Inflammatory macrophage treated with lipopolysaccharide for 1 hour (primary cell): ENCODE data around the gene ABR.
A peak's percentile ranks its signal among the peaks of the same experiment; 100 is the strongest.

Experiments used
- DNase-seq, 2 donors: peaks; one replicate each; pipeline ENCODE4 v3.0.0-alpha.2; 2020 to 2022

The ABR gene

DNA sequence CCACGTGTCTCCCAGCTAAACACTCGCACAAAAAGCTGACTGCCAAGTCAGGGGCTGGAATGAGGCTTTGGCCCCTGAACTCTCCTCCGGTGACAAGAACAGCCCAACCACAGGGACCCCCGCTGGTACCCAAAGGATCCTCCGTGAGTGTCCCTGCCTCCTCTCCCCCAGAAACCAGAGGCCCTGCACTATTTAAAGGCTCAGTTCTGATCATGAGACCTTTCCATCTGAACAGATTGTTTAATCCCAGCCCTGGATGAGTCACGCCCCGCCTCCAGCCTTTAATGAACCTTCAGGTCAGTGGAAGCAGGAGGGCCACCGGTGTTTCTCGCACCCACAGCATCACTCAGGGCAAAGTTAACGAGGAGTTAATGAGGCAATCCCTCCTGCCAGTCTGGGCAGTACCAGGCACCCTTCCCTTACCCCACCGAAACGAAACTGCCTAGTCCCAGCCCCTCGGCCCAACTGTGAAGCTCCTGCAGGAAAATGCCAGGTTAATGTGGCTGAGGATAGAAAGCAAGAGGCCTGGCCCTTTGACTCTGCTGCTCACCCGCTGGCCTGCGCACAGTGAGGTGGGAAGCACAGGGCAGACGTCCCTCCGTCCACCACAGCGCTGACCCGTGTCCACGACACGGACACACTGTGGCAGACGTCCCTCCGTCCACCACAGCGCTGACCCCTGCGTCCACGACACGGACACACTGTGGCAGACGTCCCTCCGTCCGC is 150.4 kb downstream of the ABR start:
- DNase-seq: peak; percentile 16 to 43

DNA sequence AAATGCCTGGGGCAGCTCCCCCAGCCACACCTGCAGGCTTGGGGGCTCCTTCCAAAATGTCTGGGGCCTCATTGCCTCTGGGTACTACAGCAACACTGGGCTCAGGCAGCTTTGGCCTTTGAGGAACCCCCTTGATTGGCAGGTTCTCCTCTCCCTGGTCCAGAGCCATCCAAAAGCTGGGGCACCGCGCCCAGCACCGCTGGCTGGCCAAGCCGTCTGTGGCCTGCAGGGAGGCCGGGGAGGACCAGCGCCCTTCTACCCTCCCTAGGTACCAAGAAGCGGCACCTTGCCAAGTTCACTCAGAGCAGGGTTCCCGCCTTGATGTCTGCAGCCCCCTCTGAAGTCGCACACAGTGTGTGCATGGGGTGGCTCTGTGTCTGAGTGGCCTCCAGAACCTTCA is 152.7 kb downstream of the ABR start:
- DNase-seq: no peak

DNA sequence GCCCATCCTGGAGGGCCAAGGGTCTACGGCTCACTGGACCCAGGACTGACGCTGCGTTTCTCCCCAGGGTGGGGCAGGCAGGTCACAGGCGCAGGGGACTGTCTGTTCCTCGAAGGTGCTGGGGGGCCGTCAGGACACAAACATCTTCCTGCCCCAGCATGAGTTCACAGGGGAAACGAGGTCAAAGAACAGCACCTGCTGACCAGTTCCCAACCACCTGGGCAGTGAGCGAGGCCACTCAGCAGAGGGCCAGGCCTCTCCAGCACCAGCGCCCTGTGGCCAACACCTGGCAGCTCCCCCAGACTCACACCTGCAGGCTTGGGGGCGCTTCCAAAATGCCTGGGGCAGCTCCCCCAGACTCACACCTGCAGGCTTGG is 153.2 kb downstream of the ABR start:
- no peak for DNase-seq

DNA sequence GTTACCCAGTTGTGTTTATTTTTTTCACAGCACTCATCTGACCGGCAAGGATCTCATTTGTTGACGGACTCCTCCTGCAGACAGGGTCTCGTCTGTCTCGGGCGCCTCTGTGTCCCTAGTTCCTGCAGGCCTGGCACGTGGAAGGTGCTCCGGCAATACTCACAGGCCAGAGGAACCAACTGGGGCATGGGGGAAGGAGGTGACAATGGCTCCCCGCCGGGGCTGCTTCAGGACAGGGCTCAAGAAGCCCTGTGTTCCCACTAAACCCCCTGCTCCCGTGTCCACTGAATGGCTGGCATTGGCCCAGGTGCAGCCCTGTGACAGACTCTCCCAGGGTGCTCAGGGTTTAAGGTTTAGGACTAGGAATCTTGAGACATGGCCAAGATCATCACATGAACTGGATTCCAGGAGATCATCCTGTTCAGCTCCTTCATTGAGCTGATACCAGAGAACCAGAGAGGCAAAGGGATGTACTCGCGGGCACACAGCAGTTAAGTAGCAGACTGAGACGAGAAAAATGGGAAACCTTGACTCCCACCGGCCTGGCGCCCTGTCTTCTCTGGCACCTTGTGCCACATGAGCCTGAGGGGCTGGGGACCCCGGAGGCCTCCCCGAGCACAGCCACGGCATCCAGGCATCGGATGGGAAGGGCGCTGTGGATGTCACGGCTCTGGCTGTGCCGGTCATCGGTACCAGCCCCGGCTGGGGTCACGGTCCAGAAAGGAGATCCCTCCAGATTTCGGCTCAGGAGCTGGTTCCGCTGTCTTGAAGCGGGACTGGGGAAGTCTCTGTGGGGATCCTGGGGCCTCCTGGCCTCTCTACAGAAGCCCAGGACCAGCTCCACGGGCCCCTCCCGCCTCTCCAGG is 153.8 kb downstream of the ABR start:
- DNase-seq: no peak

DNA sequence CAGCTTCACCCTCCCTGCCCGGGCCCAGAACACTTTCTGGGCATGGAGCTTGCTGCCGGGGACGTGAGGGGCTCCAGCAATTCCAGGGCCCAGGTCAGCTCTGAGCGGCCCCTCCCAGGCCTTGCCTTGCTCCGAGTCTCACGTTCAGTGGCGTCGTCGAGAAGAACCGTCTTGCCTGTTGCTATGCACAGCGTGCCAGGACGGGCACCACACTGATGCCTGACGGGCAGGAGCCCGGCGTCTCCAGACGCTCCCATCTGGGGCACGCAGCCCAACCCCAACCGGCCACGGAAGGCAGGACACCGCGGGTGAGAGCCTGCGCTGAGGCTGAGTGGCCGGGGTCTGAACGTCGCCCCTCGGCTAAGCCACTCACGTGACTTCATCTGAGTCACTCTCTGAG is 155.7 kb downstream of the ABR start:
- no peak for DNase-seq

DNA sequence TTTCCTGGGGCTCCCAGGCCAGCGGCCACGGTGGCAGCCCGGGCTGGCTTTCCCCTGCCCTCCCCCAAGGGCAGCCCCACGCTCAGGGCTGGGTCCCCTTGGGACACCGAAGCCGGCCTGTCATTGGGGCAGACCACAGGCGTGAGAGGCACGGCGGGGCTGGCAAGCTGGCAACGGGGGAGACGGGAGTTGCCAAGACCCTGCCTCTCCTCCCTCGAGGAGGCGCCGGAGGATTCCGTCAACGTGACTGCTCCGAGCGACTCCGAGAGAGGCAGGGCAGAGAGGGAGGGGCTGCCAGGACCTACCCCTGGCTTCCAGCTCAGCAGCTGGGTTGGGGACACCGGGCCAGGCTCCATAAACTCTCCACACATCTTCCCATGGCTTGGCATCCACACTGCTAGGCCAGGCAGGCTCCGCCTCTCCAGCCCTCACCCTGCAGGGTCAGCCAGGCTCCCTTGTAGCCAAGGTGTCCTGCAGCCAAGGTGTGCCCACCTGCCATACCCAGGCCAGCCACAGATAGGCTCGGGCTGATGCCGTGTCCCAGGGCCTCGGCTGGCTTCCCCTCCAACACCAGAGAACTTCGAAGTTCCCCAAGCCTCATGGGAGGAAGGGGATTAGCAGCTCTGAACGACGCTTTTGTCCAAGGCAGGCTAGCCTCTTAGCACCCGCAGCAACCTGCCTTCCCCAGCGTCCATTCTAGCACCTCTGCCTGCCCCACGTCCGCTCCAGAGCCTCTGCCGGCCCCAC is 157.3 kb downstream of the ABR start:
- DNase-seq: no peak

DNA sequence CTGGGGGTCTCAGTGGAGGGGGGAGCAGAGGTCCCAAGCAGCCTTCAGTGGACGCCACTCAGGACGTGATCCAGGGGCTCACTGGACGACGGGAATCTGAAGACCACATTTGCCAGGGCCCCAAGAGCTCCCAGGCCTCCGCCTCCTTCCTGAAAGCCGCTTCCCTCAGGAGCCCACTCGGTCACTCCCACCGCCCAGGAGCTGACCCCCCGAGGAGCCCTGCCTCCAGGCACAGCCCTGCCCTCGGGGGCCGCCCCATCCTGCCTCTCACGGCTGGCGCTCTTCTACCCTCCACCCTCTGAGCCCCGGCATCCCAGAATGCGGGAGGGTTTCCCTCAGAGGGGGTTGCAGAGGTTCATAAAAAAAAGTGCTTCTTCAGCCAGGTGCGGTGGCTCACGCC is 158.6 kb downstream of the ABR start:
- no peak for DNase-seq

DNA sequence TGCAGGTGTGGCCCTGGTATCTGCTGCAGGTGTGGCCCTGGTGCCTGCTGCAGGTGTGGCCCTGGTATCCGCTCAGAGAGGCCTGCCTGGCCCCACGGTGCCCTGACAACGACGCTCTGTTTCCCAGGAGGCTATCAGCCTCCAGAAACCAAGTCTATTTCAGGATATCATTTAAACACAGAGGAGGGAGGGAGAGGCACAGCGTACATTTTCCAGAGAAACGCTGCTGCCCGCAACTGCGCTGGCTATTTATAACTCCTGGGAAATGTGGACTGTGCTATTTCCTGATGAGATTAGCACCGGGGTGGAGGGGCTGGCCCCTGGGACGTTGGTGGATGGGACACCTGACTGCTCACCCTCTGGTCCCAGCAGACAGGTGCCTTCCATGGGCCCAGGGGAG is 160.3 kb downstream of the ABR start:
- DNase-seq: no peak

DNA sequence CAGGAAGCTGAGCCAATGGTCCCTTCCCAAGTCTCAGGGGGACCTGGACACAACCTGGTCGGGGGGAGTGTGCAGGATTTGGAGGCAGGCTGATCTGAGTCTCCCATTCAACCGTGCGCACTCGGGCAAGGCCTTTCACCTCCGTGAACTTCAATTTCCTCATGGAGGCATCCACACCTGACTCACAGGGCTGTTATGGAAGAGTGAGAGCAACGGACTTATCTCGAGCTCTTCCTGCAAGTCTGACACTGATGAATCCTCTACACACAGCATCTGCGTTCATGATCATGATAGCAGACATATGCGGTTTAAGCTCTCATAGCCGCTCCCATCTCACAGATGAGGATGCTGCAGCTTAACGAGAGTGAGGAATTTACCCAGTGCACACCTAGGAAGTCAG is 161.2 kb downstream of the ABR start:
- no peak for DNase-seq

DNA sequence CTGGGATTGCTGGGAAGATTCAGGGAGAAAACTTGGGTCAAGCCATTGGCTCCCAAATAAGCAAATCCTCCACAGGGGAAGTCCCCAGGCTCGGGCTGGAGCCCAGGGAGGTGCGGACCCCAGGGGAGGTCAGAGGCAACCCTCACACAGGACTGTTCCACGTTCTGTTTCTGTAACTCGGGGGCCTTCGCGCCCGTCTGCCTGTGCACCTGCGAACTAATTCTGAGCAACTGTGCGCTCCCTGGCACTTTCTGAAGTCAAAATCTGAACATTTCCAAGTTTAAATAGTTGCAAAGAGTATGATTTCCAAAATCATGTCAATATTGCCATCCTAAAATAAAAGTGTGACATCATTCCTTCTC is 166.1 kb downstream of the ABR start:
- no peak for DNase-seq

DNA sequence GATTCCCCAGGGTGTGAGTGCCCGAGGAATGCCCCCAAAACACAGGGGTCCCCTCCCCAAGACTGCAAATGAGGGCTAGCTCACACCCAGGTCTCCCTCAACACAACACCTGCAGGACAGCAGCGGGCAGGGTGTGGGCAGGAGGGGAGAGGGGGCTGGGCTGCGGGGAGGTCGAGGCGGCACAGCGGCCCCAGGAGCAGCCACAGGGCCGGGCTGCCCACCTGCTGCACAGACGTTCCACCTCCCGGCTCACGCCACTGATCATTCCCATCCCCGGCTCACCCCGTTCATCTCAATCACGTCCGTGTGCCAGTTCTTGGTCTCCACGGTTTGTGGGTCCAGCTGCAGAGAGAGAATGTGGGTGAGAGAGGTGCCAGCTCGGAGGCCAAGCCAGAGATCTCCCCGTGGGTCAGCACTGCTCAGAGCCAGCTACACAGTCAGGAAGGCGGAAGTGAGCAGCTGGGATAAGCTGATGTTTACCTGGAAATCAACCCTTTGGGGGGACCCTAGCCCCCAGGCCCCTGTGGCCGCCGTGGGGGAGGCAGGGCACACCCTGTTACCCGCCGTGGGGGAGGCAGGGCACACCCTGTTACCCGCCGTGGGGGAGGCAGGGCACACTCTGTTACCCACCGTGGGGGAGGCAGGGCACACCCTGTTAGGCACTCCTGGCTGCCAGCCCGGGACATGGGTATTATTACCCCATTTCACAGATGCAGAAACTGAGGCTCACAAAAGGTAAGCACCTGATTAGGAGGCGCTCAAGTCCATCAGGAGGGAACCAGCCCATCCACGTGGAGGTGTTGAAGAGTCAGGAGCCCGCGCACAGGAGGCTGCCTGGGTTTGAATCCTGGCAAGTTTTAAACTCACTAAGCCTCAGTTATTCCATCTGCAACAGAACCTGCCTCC is 166.7 kb downstream of the ABR start:
- DNase-seq: no peak

DNA sequence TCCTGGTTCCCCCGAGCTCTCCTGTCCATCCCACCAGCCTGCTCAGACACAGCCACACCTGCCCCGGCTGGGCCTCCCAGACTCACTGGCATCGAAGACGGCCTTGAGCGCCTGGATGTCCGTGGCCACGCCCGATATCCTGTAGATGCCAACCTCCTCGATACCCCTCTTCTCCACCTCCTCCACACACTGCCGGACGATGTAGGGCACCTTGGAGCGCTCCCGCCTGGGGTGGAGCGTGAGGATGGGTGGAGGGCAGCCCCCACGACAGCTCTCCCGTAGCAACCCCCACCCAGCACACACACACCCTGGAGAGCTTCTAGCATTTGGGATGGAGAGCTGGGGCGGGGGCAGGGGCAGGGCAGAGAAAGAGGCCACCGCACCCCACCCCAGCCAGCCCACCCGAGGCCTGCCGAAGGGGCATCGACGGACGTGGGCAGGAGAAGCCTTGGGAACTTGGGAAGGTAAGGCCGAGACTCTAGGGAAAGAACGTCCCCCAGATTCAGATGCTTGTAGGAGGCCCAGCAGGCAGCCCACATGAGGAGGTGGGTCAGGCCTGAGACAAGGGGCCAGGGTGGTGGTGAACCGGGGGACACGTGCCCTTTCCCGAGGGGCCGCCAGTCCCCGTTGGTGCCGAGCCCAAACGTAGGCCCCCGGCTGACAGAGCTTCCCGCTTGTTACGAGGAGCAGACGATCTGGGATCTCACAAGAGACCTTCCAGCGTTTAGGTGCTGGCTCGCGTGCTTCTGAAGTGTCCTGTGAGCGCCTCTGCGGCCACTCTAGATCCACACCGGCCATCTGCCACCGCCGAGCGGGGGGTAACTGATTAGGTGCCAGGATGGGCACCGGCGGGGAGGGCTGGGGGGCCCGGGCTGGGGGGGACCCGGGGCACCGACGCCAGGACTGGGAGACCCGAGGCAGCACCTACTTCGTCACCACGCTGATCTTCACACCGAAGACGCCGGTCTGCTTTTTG is 167.7 kb downstream of the ABR start:
- DNase-seq: no peak

DNA sequence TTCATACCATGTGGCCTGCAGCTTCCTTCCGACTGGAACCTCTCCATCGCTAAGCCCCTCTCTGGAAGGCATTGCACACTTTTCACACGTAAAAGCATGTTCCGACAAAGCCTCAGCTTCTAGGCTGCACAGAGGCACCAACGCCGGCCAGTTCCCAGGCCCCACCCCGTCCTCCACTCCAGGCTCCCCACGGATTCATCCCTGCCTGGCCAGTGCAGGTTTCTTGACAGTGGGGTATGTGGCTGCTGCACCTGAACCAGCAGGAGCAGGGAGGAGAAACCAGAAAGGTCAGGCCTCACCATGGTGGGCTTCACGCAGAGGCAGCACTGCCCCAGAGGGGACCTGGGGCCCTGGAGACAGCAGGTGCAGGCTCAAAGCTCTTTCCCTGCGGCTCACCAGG is 168.6 kb downstream of the ABR start:
- DNase-seq: no peak

DNA sequence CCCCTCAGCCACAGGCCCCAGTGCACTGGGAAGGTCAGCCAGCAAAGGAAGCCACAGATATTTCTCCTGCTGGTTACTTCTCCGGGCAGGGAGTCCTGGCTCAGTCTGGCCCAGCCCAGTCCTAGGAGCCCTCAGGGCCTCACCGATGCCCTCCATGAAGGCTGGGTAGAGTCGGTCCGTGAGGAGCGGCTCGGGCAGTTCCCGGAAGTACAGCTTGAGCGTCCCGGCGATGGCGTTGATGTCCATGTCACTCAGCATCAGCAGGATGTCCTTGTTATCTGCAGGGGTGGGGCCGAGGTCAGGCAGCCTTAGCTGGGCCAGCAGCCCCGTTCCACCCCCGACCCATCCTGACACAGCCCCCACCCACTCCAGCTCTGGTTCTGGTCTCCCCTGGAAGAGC is 169.2 kb downstream of the ABR start:
- no peak for DNase-seq

DNA sequence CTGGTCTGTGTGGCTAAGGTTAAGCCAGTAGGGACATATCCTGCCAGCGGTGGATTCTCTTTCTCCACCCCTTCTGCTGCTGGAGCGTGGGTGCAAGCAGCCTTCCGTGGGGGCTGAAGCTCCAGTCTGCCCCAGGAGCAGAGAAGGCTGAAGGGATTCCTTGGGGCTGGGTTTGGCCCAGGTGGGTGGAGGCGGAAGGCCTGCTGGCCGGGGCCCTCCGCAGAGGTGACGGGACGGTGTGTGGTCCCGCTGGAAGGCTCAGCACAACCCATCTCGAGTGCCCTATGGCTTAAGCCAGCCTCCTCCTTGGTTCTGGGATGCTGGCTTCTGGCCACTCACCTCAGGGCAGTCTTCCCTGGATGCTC is 169.7 kb downstream of the ABR start:
- no peak for DNase-seq

DNA sequence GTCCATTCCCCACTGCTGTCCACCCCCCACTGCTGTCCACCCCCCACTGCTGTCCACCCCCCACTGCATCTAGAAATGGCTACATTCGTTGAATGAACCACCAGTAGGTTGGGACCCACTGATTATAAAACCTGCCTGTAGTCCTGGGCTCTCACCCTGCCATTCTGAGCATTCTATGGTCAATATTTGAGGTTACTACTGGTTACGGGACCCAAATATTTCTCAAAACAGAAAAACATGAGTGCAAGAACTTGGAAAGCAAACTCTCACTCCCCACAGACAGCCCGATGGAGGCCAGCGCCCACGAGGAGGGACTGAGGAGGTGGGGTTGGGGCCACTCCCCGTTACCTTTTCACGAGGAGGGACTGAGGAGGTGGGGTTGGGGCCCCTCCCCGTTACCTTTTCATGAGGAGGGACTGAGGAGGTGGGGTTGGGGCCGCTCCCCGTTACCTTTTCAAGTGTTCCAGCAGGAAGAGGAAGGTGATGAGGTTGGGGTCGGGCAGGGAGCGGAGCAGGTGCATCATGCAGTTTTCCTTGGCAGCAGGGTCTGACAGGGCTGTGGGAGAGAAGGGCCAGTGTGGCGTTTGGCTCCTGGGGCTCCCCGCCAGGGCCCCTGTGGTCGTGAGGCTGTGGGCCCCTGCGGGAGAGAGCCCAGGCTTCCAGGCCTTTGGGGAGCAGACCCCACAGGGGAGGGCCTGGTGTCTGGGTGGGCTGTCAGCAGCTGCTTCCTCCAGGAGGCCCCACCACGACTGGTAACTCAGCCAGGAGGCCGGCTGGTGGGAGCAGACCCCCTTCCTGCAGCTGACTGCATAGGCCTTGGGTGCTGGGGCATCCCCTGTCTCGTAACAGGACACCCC is 170.3 kb downstream of the ABR start:
- DNase-seq: no peak

DNA sequence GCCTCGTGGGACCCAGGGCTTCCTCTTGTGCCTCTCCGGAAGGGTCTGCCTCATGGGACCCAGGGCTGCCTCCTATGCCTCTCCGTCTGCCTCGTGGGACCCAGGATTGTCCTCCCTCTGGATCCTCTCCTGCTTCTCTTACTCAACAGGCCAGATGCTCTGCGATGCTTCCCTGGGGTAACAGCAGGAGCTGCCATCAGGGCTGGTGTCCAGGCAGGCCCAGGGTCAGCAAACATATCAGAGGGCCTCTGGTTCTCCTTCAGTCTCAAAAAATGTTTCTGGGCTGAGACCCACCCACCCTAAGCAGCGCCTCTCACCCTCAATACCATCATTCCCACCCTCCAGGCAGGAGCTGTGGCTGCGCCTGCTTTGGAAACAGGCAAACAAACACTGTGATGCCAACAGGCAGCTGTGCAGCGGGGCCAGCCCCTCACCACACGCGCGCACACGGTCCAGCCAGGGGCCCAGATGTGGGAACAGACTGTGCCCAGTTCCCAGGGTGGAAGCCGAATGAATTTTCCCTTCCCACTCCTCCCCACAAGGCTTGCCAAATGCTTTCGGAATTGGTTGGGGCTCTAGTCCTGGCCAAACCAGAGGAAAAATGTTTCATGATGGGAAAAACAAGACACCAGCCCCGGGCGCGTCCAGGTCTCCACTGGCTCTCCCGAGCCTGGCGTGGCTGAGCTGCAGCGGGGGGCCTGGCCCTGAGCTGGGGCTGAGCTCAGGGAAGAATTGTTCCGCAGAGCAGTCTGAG is 171.6 kb downstream of the ABR start:
- no peak for DNase-seq

DNA sequence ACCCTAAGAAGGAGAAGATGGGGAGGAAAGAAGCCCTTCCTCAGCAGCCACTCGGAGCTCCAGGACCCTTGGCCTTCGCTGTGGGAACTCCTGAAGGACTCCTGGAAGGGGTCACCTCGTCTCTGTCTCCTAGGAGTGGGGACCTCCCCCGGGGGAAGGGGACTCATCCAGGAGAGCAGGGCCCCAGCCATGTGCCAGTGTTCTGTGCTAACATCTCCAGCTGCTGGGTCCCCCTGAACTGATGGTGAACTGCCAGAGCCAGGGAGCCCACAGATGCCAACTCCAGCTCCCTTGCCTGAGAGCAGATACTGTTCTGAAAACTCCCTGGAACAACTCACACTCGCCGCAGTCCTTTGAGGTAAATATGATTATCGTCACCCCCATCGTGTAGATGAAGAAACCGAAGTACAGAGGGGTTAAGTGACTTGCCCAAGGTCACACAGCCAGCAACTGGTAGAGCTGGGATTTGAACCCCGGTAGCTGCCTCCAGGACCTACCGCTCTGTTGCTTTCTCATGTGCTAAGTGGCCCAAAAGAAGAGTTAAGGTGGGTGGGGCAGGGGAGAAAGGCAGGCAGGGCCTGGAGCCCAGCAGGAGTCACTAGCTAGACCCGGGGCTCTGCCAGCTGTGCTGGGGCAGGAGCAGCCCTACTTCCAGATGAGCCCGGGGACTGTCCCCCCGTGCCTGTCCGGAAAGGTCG is 172.3 kb downstream of the ABR start:
- no peak for DNase-seq

DNA sequence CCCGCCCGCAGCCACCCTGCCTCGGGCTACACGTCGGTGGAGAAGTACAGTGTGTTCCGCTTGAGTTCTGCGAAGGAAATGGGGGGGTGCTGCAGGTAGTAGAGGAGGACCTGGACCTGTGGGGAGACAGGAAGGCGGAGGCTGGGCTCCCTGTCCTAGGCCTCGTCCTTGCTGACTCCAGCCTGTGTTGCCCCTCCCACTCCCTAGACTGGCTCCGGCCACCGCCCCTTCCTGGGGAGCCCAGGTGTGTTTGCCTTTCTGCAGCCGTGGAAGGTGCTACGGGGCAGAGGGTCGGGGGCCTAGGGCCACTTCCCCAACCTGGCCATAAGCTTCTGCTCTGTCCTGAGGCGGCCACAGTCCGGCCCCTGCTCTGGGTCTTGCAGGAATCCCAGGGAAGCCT is 173.7 kb downstream of the ABR start:
- no peak for DNase-seq
